ENCODE data around the gene RAB11FIP4. TPM values are rescaled to one million over a fixed set of nuclear protein-coding genes. Genes with fewer than 3 reads are reported as not detected.

RAB11FIP4 gene
- polyA plus RNA-seq, 1 of the 3 experiments (the other 2 are of a cell fraction): 9.4 TPM

- Histone ChIP-seq H3K9me2 (no peaks in the 10 kb centered on the region), H3K27me3 (ENCODE audit: insufficient read depth) (no peaks in the 10 kb centered on the region), H3K4me1 (ENCODE audit: control insufficient read depth in 1 of 2, insufficient read depth in 2 of 2, low read depth in 1 of 2, low read length in 1 of 2) (peaks cover 0 to 45% of the 10 kb centered on the region in 2 experiments; a peak in 2 of 4 replicates), H2AFZ (ENCODE audit: low read depth) (no peak overlapping the region), H3F3A (replicated peaks; ENCODE audit: insufficient read depth) (no peaks in the 10 kb centered on the region), H3K27ac (ENCODE audit: low read depth in 2 of 2, low read length in 1 of 2) (no peak overlapping the region), H3K4me3 (ENCODE audit: low read depth in 2 of 2, low read length in 1 of 2) (no peak overlapping the region), H3K9ac (no peak overlapping the region), H3K79me2 (ENCODE audit: insufficient read depth) (no peaks in the 10 kb centered on the region), H4K20me1 (ENCODE audit: insufficient read depth) (no peaks in the 10 kb centered on the region), H3K9me3 (no peaks in the 10 kb centered on the region), H3K36me3 (replicated peaks in 1 of 2; ENCODE audit: control insufficient read depth in 1 of 2, insufficient read depth in 2 of 2, low read length in 1 of 2) (no peaks in the 10 kb centered on the region), H3K4me2 (no peak overlapping the region)
- WGBS (ENCODE audit: low lambda C conversion rate): 82% methylated on average over 7 of the region's 13 CpGs
- ChIA-PET CTCF (interaction anchor here (0.7 to 6.2 kb wide), 4 partner anchors 13 to 25 kb away, joined by 3 to 29 read pairs (median 4); no protein-coding TSS in a partner anchor), POLR2A (no interaction called here)
- no peak for DNase-seq
- no peak for TF ChIP-seq TEAD4 (IDR thresholded peaks at IDR 0.05; ENCODE audit: borderline replicate concordance, insufficient read depth)
These were observed 20.3 kb downstream of the RAB11FIP4 start for GRCh38 chr17:31411707-31412285.

GRCh38 chr17:31412511-31412910 lies 21.0 kb downstream of the RAB11FIP4 start:
- CTCF ChIA-PET: interaction anchor here (0.6 to 6.2 kb wide), 3 partner anchors 12 to 25 kb away, joined by 3 to 29 read pairs (median 4); no protein-coding TSS in a partner anchor
- POLR2A ChIA-PET: no interaction called here
- Histone ChIP-seq H3K79me2 (ENCODE audit: insufficient read depth) (no peaks in the 10 kb centered on the region), H3K4me2 (no peak overlapping the region), H3F3A (replicated peaks; ENCODE audit: insufficient read depth) (no peaks in the 10 kb centered on the region), H3K9me2 (no peaks in the 10 kb centered on the region), H4K20me1 (ENCODE audit: insufficient read depth) (no peaks in the 10 kb centered on the region), H3K4me3 (ENCODE audit: low read depth in 2 of 2, low read length in 1 of 2) (no peak overlapping the region), H3K9me3 (no peaks in the 10 kb centered on the region), H3K36me3 (replicated peaks in 1 of 2; ENCODE audit: control insufficient read depth in 1 of 2, insufficient read depth in 2 of 2, low read length in 1 of 2) (no peaks in the 10 kb centered on the region), H2AFZ (ENCODE audit: low read depth) (no peak overlapping the region), H3K4me1 (ENCODE audit: control insufficient read depth in 1 of 2, insufficient read depth in 2 of 2, low read depth in 1 of 2, low read length in 1 of 2) (peaks cover 0 to 41% of the 10 kb centered on the region in 2 experiments; a peak in 2 of 4 replicates), H3K9ac (no peak overlapping the region), H3K27me3 (ENCODE audit: insufficient read depth) (no peaks in the 10 kb centered on the region), H3K27ac (ENCODE audit: low read depth in 2 of 2, low read length in 1 of 2) (no peak overlapping the region; a peak in 1 of 4 replicates)
- WGBS (ENCODE audit: low lambda C conversion rate): 72% methylated on average over 4 of the region's 6 CpGs
- TF ChIP-seq TEAD4 (IDR thresholded peaks at IDR 0.05; ENCODE audit: borderline replicate concordance, insufficient read depth): no peak
- TF ChIP-seq GATA2 (CRISPR knock-in tag; IDR thresholded peaks at IDR 0.05): no peak
- TF ChIP-seq IRF3 (IDR thresholded peaks at IDR 0.05; ENCODE audit: low read depth, low read length): no peak
- no peak for TF ChIP-seq FOSL2 (IDR thresholded peaks at IDR 0.05; ENCODE audit: borderline replicate concordance, low read depth)
- TF ChIP-seq TCF12 (IDR thresholded peaks at IDR 0.05): no peak
- no peak for TF ChIP-seq ZBTB33 (IDR thresholded peaks at IDR 0.05; ENCODE audit: borderline replicate concordance, low read depth)
- no peak for TF ChIP-seq FOXJ3 (CRISPR knock-in tag; IDR thresholded peaks at IDR 0.05)
- TF ChIP-seq SIN3A (IDR thresholded peaks at IDR 0.05; ENCODE audit: borderline replicate concordance, low read depth, low read length): no peak
- no peak for TF ChIP-seq JUND (IDR thresholded peaks at IDR 0.05)
- TF ChIP-seq USF1 (IDR thresholded peaks at IDR 0.05; ENCODE audit: borderline replicate concordance, low read depth): no peak
- no peak for TF ChIP-seq YY1 (IDR thresholded peaks at IDR 0.05; ENCODE audit: low read depth)
- TF ChIP-seq CHD2 (IDR thresholded peaks at IDR 0.05; ENCODE audit: low read length, partially characterized antibody): no peak
- no peak for TF ChIP-seq SMC3 (IDR thresholded peaks at IDR 0.05; ENCODE audit: low read depth, low read length)
- TF ChIP-seq MEF2A (IDR thresholded peaks at IDR 0.05; ENCODE audit: borderline replicate concordance, low read depth): no peak
- TF ChIP-seq RCOR1 (IDR thresholded peaks at IDR 0.05; ENCODE audit: low read length): no peak
- no peak for TF ChIP-seq ELF1 (IDR thresholded peaks at IDR 0.05)
- no peak for TF ChIP-seq RXRA (IDR thresholded peaks at IDR 0.05; ENCODE audit: borderline replicate concordance, low read depth)
- TF ChIP-seq POLR2AphosphoS5 (IDR thresholded peaks at IDR 0.05; ENCODE audit: low read depth, low read length): no peak
- no peak for DNase-seq
